GM18502 (cell line): Measurements from ENCODE around the gene SLC25A2.
"Not testable (repeated sequence)": the region's sequence is repeated elsewhere in the genome, so short reads cannot be mapped to it uniquely, and the experiment has no call there.

Experiments
- ATAC-seq: cut with Tn5 transposase; IDR thresholded peaks from one replicate; pipeline ENCODE4 v1.9.1; 2021; ENCODE audit warnings: mild to moderate bottlenecking; ENCODE audit not compliant: unreplicated experiment, poor library complexity

Gene SLC25A2

GRCh38 chr5:141303756-141304155 lies at the start of gene SLC25A2:
SLC25A2 (minus strand) TSS chr5:141304049; CDS start chr5:141303865, 184 bp downstream.
- no peak for ATAC-seq

- ATAC-seq, result no peak
Observed at GRCh38 chr5:141351591-141351990, 47.7 kb upstream of the SLC25A2 start.

DNA sequence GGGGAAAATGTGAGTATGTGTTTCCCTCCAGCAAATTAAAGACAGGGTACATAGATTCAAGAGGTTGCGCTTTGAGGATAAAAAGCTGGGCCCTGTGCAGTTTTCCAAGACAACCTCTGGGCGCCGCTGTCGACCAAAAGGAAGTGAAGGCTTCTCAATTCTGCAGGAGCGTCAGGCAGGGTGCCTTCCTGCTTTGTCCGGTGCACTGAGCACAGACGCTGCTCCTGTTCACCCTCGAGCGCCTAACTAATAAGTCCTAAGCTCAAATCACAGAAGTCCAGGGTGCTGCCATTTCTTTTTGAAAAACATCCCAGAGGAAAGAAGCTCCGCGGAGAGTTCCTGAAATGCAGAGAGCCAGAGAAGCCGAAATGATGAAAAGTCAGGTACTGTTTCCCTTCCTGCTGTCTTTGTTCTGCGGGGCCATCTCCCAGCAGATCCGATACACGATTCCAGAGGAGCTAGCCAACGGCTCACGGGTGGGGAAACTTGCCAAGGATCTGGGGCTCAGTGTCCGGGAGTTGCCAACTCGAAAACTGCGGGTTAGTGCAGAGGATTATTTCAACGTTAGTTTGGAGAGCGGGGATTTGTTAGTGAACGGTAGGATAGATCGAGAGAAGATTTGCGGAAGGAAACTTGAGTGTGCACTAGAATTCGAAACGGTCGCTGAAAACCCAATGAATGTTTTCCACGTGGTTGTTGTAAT lies 46.2 kb upstream of the SLC25A2 start, which contains the start of gene PCDHGB1:
Gene PCDHGB1, plus strand, starts transcription at position 183 of the 703 bp plus-strand sequence. Its CDS starts 162 bp downstream, at position 345.
- ATAC-seq, result no peak

GRCh38 chr5:141346017-141346416 lies 42.2 kb upstream of the SLC25A2 start:
- ATAC-seq, result not testable (repeated sequence)

DNA sequence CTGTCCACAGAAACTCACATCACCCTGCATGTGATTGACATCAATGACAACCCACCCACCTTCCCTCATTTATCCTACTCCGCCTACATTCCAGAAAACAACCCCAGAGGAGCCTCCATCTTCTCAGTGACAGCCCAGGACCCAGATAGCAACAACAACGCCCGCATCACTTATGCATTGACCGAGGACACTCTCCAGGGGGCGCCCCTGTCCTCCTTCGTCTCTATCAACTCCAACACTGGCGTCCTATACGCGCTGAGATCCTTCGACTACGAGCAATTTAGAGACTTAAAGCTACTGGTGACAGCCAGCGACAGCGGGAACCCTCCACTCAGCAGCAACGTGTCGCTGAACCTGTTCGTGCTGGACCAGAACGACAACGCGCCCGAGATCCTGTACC lies 41.5 kb upstream of the SLC25A2 start:
- ATAC-seq, result no peak

- ATAC-seq, result no peak
Observed at GRCh38 chr5:141343953-141344463, 40.2 kb upstream of the SLC25A2 start.

- no peak for ATAC-seq
Observed at GRCh38 chr5:141343242-141343952, 39.5 kb upstream of the SLC25A2 start, which contains the start of gene PCDHGA3. PCDHGA3 (plus strand) TSS chr5:141343829; CDS start chr5:141344034, 205 bp downstream.

DNA sequence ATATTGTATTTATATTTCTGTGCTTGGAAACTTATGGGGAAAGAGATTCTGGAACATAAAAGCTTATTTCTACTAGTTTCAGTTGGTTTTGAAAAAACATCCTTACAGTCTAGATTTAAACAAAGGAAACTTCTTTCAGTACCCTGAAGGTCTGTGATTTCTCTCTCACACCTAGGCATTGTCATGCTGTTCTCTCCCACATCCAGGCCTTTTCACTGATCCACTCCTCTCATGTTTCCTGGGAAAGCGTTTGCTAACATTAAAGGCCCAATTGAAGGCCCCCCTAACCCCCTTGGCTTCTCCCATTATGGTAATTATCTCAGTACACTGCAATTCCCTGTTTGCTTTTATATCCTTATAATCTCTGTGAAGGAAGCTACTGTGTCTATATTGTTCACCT lies 38.9 kb upstream of the SLC25A2 start:
- no peak for ATAC-seq

- ATAC-seq, result not testable (repeated sequence)
Observed at GRCh38 chr5:141340781-141341354, 37.0 kb upstream of the SLC25A2 start.

GRCh38 chr5:141338538-141339306 lies 34.9 kb upstream of the SLC25A2 start, which contains the start of gene PCDHGA2:
PCDHGA2 (plus strand) TSS chr5:141338760.
- ATAC-seq, result no peak

- ATAC-seq, result not testable (repeated sequence)
Observed at GRCh38 chr5:141332571-141332970, 28.7 kb upstream of the SLC25A2 start.

DNA sequence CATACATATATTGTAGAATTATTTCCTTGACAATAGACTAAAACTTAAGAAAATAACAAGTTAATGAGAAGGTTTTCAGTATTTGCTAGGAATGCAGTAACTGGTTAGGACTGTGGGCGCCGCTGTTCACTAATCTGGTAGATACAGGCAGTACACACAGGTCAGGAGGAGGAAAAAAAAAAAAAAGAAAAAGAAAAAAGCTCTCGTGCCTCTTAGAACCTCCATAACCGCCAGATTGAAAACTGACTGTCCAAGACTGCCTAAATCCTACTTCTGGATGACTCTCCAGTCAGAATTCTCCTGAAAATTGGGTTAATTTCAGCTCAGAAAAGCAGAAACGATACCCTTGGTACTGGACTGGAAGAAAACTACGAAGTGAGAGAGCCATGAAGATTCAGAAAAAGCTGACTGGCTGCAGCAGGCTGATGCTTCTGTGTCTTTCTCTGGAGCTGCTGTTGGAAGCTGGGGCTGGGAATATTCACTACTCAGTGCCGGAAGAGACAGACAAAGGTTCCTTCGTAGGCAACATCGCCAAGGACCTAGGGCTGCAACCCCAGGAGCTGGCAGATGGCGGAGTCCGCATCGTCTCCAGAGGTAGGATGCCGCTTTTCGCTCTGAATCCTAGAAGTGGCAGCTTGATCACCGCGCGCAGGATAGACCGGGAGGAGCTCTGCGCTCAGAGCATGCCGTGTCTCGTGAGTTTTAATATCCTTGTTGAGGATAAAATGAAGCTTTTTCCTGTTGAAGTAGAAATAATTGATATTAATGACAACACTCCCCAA lies 26.6 kb upstream of the SLC25A2 start, which contains the start of gene PCDHGA1:
Gene PCDHGA1, plus strand, starts transcription at position 216 of the 782 bp plus-strand sequence.
- ATAC-seq, result no peak

GRCh38 chr5:141328231-141328630 lies 24.4 kb upstream of the SLC25A2 start:
- no peak for ATAC-seq

- peak; percentile 91 for ATAC-seq
Observed at GRCh38 chr5:141326088-141326854, 22.4 kb upstream of the SLC25A2 start.

DNA sequence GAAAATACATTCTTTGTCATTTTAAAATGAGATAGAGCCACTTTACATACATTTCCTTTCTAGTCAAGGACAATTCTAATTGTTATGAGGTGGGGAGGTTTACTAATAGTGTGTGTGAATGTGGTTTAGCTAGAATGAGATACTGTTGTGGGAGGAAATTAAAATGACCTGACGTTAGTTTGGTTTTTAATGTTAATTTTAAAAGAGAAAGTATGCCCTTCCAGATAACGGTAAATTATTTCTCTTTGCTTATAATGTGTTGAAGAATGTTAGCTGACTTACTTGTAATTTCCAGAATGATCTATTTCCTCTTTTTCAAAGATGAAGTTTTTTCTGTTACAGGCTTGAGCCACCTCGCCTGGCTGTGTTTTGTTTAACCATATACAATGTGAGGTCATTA lies 18.4 kb upstream of the SLC25A2 start:
- no peak for ATAC-seq

DNA sequence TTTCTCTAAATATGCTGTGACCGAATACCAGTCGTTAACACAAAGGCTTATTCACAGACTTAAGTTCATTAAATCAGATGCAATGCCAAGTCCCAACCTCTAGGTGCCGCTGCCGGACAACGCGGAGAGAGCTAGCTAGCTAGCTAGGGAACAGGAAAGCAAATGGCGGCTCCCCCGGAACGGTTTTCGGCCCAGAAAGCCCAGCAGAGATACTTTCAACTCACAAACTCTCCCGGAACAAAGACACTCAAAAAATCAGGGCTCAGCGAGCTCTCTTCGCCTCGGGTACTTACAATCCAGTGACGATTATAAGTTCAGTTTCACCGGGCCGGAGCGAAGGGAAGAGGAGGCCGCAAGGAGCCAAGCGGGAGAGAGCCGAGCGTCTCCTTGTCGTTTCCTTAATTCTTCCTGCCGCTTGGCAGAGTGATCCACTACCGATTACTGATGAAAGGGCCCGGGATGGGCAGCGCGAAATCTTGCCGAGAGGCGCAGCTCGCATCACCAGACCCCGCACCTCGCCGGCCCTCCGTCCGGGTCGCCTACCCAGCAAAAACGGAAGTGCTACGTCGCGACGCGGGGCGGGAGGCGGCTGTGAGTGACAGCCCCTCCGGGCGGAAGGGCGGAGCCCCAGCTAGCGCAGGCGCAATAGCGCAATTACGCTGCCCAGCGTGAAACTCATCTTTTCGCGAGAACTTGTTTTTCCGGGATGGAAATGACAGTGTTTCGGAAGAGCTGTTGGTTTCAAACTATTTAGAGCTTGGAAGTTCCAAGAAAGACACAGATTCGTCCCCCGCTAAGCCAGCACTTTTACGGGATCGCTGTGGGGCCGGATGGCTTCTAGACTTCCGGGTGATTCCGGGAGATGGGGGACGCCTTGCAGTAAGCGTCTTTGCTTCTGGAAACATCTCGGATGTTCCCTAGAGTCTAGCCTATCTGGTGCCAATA lies 16.6 kb upstream of the SLC25A2 start, which contains the start of gene TAF7:
Gene TAF7, minus strand, starts transcription at position 560 of the 945 bp plus-strand sequence. CDS start 740 bp downstream, outside the sequence.
- ATAC-seq, result peak; percentile 93

DNA sequence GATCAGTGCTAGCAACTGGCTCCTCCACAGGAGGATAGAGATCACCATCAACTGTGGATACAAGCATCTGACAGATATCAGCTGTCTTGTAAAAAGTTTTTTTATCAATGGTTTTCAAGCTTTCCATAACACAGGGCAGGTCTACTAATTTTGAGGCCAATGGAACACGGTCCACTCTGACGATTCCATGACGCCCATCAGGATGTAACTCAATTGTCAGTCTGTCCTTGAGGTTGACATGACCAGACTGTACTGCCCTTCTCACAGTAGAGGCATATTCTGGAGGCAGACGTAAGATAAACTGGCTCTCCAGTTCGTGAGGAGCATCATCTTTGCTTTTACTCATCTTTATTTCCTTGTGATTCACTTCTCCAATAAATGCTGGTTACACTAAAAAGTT lies 15.8 kb upstream of the SLC25A2 start:
- ATAC-seq, result no peak
